Measurements from ENCODE around the gene EFCAB3.
"Not testable (repeated sequence)": the region's sequence is repeated elsewhere in the genome, so short reads cannot be mapped to it uniquely, and the experiment has no call there.

The EFCAB3 gene

GRCh38 chr17:62392908-62393307 lies 12.6 kb downstream of the EFCAB3 start:
- TF ChIP-seq CTCF (IDR thresholded peaks at IDR 0.05; ENCODE audit: low read depth, low read length): no peak
- no peak for DNase-seq (ENCODE audit: extremely low read depth, low read depth)

GRCh38 chr17:62398891-62399290 lies 18.5 kb downstream of the EFCAB3 start:
- DNase-seq (ENCODE audit: extremely low read depth, low read depth): no peak
- no peak for TF ChIP-seq CTCF (IDR thresholded peaks at IDR 0.05; ENCODE audit: low read depth, low read length)

- no peak for DNase-seq (ENCODE audit: extremely low read depth, low read depth)
- no peak for TF ChIP-seq CTCF (IDR thresholded peaks at IDR 0.05; ENCODE audit: low read depth, low read length)
Observed at GRCh38 chr17:62405451-62405850, 25.1 kb downstream of the EFCAB3 start.

- DNase-seq (ENCODE audit: extremely low read depth, low read depth): not testable (repeated sequence)
Observed at GRCh38 chr17:62413090-62413489, 32.7 kb downstream of the EFCAB3 start.

GRCh38 chr17:62423647-62424461 lies 43.5 kb downstream of the EFCAB3 start, which contains the start of gene METTL2A:
Gene METTL2A, plus strand, starts transcription at chr17:62423897. Its CDS starts 6 bp downstream, at chr17:62423903.
- peak; percentile 31 for DNase-seq (ENCODE audit: extremely low read depth, low read depth)
- peak; percentile 28 for TF ChIP-seq CTCF (IDR thresholded peaks at IDR 0.05; ENCODE audit: low read depth, low read length)

GRCh38 chr17:62426214-62426613 lies 45.9 kb downstream of the EFCAB3 start:
- not testable (repeated sequence) for DNase-seq (ENCODE audit: extremely low read depth, low read depth)

- not testable (repeated sequence) for DNase-seq (ENCODE audit: extremely low read depth, low read depth)
Observed at GRCh38 chr17:62435251-62435650, 54.9 kb downstream of the EFCAB3 start.

- not testable (repeated sequence) for DNase-seq (ENCODE audit: extremely low read depth, low read depth)
Observed at GRCh38 chr17:62441181-62441580, 60.8 kb downstream of the EFCAB3 start.

- no peak for DNase-seq (ENCODE audit: extremely low read depth, low read depth)
- TF ChIP-seq CTCF (IDR thresholded peaks at IDR 0.05; ENCODE audit: low read depth, low read length): no peak
Observed at GRCh38 chr17:62444063-62444462, 63.7 kb downstream of the EFCAB3 start.

- DNase-seq (ENCODE audit: extremely low read depth, low read depth): not testable (repeated sequence)
Observed at GRCh38 chr17:62445791-62446190, 65.4 kb downstream of the EFCAB3 start.

GRCh38 chr17:62452195-62452594 lies 71.8 kb downstream of the EFCAB3 start:
- not testable (repeated sequence) for DNase-seq (ENCODE audit: extremely low read depth, low read depth)

GRCh38 chr17:62453041-62453440 lies 72.7 kb downstream of the EFCAB3 start:
- not testable (repeated sequence) for DNase-seq (ENCODE audit: extremely low read depth, low read depth)

- not testable (repeated sequence) for DNase-seq (ENCODE audit: extremely low read depth, low read depth)
Observed at GRCh38 chr17:62453656-62454055, 73.3 kb downstream of the EFCAB3 start.

GRCh38 chr17:62454111-62454510 lies 73.8 kb downstream of the EFCAB3 start:
- not testable (repeated sequence) for DNase-seq (ENCODE audit: extremely low read depth, low read depth)
